ENCODE results near the gene SLC6A19.

DNA sequence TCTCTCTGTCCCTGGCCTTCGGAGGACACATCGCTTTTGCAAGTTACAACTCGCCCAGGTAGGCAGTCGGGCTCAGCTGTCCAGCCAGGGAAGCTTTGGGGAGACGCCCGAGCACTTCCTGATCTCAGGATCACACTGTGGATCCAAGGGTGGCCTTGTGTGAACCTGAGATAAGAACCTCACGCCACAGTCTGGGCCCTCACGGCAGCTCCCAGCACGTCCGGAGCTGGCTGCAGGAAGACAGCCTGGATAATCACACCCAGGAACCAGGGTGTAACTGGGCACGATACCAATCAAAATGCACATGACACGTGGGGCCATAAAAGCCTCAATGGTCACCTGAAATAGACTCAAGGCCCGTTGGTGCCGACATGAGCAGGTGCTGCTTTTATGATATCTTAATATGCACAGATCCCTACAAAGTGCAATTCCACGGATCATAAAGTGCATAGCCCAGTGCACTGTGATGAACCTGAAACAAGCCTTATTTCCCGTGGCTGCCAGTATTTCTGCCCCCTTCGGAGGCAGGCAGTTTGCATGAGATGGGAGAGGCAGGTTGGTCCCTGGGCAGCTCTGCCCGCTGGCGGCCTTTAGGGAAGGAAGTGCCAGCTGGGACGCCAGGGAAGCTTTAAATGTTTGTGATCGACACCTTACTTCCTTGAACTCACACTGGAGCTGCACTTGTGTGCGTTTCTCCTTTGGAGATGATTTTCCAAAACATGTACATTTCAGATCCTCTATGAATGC lies 38.3 kb downstream of the SLC6A19 start:
- TF ChIP-seq ZNF280C (tag by site-specific recombination; IDR thresholded peaks at IDR 0.05), result no peak
- TF ChIP-seq CTCF (tag by site-specific recombination; IDR thresholded peaks at IDR 0.05), result no peak
- TF ChIP-seq ZSCAN30 (tag by site-specific recombination; IDR thresholded peaks at IDR 0.05), result no peak
- no peak for TF ChIP-seq ZNF530 (tag by site-specific recombination; IDR thresholded peaks at IDR 0.05; ENCODE audit: low read depth)
- TF ChIP-seq ZNF423 (tag by site-specific recombination; IDR thresholded peaks at IDR 0.05), result no peak
- no peak for TF ChIP-seq ZNF362 (tag by site-specific recombination; IDR thresholded peaks at IDR 0.05)
- TF ChIP-seq, protein P1, sequence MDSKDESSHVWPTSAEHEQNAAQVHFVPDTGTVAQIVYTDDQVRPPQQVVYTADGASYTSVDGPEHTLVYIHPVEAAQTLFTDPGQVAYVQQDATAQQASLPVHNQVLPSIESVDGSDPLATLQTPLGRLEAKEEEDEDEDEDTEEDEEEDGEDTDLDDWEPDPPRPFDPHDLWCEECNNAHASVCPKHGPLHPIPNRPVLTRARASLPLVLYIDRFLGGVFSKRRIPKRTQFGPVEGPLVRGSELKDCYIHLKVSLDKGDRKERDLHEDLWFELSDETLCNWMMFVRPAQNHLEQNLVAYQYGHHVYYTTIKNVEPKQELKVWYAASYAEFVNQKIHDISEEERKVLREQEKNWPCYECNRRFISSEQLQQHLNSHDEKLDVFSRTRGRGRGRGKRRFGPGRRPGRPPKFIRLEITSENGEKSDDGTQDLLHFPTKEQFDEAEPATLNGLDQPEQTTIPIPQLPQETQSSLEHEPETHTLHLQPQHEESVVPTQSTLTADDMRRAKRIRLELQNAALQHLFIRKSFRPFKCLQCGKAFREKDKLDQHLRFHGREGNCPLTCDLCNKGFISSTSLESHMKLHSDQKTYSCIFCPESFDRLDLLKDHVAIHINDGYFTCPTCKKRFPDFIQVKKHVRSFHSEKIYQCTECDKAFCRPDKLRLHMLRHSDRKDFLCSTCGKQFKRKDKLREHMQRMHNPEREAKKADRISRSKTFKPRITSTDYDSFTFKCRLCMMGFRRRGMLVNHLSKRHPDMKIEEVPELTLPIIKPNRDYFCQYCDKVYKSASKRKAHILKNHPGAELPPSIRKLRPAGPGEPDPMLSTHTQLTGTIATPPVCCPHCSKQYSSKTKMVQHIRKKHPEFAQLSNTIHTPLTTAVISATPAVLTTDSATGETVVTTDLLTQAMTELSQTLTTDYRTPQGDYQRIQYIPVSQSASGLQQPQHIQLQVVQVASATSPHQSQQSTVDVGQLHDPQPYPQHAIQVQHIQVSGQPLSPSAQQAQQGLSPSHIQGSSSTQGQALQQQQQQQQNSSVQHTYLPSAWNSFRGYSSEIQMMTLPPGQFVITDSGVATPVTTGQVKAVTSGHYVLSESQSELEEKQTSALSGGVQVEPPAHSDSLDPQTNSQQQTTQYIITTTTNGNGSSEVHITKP (tag by site-specific recombination; IDR thresholded peaks at IDR 0.05), result no peak
- no peak for TF ChIP-seq ZNF121 (tag by site-specific recombination; IDR thresholded peaks at IDR 0.05)
- TF ChIP-seq ZNF324 (tag by site-specific recombination; IDR thresholded peaks at IDR 0.05), result no peak
- TF ChIP-seq MZF1 (tag by site-specific recombination; IDR thresholded peaks at IDR 0.05; ENCODE audit: borderline replicate concordance), result no peak
- no peak for TF ChIP-seq KLF17 (tag by site-specific recombination; IDR thresholded peaks at IDR 0.05)
- TF ChIP-seq ZNF175 (tag by site-specific recombination; IDR thresholded peaks at IDR 0.05), result no peak
- TF ChIP-seq ZNF302 (tag by site-specific recombination; IDR thresholded peaks at IDR 0.05; ENCODE audit: low read depth), result no peak
